Stimulated activated naive CD8-positive, alpha-beta T cell treated with anti-CD3 and anti-CD28 coated beads, Interleukin-15, amount 100 ng/mL, for 72 hours (primary cell): Measurements from ENCODE around the gene GABRR3.

Source experiments
- ATAC-seq: fragments of 150-1000 bp; cut with Tn5 transposase; 2 replicates; pipeline ENCODE4 v1.10.0; 2021; ENCODE audit warnings: mild to moderate bottlenecking, moderate library complexity
- DNase-seq, 2 donors: peaks; one replicate each; pipeline ENCODE4 v3.0.0; 2021 to 2022
- H3K27ac Mint-ChIP-seq, 2 donors: one replicate each; pipeline ENCODE4 v1.8.0; 2022; ENCODE audit warnings: mild to moderate bottlenecking in 2 of 2, mixed read lengths in 2 of 2, moderate library complexity in 2 of 2
- H3K27me3 Mint-ChIP-seq: one replicate; pipeline ENCODE4 v1.8.0; 2022; ENCODE audit warnings: mixed read lengths
- H3K4me1 Mint-ChIP-seq: one replicate; pipeline ENCODE4 v1.8.0; 2022; ENCODE audit warnings: mild to moderate bottlenecking, mixed read lengths
- H3K4me3 Mint-ChIP-seq, 2 donors: one replicate each; pipeline ENCODE4 v1.8.0; 2022; ENCODE audit warnings: mild to moderate bottlenecking in 2 of 2, mixed read lengths in 2 of 2, moderate library complexity in 1 of 2
- H3K9me3 Mint-ChIP-seq, 2 donors: one replicate each; pipeline ENCODE4 v1.8.0; 2022; ENCODE audit warnings: mixed read lengths in 2 of 2

Gene GABRR3

GRCh38 chr3:98008855-98009254 is 26.3 kb downstream of the GABRR3 start:
- Mint-ChIP-seq H3K4me3 (no peak overlapping the region), H3K4me1 (peaks cover 6% of the 10 kb centered on the region), H3K27ac (no peak overlapping the region), H3K9me3 (no peaks in the 10 kb centered on the region), H3K27me3 (peaks cover 37% of the 10 kb centered on the region)
- DNase-seq (no peak), ATAC-seq (no peak)

- Mint-ChIP-seq H3K9me3 (no peaks in the 10 kb centered on the region), H3K27ac (no peak overlapping the region), H3K4me1 (peaks cover 13% of the 10 kb centered on the region), H3K4me3 (no peak overlapping the region), H3K27me3 (peaks cover 27% of the 10 kb centered on the region)
- no peak for ATAC-seq
- DNase-seq, result no peak
Measured at GRCh38 chr3:98005438-98005837, 29.7 kb downstream of the GABRR3 start.

GRCh38 chr3:98004721-98005120 is 30.4 kb downstream of the GABRR3 start:
- peaks cover 27% of the 10 kb centered on the region for H3K27me3 Mint-ChIP-seq
- H3K9me3 Mint-ChIP-seq, result no peaks in the 10 kb centered on the region
- DNase-seq, result no peak
- H3K4me3 Mint-ChIP-seq, result no peak overlapping the region
- peaks cover 13% of the 10 kb centered on the region for H3K4me1 Mint-ChIP-seq
- no peak for ATAC-seq
- no peak overlapping the region for H3K27ac Mint-ChIP-seq

- peak overlapping the region in 1 of 2 donors; percentile 30 for H3K27ac Mint-ChIP-seq
- H3K27me3 Mint-ChIP-seq, result peaks cover 27% of the 10 kb centered on the region
- no peaks in the 10 kb centered on the region for H3K9me3 Mint-ChIP-seq
- ATAC-seq (no peak), DNase-seq (no peak)
- peaks cover 8% of the 10 kb centered on the region for H3K4me1 Mint-ChIP-seq
- H3K4me3 Mint-ChIP-seq, result no peak overlapping the region
Measured at GRCh38 chr3:98003306-98003969, 31.7 kb downstream of the GABRR3 start.

GRCh38 chr3:98002717-98003116 is 32.4 kb downstream of the GABRR3 start:
- no peak for ATAC-seq

GRCh38 chr3:97999994-98000393 is 35.1 kb downstream of the GABRR3 start:
- Mint-ChIP-seq H3K27ac (no peak overlapping the region), H3K27me3 (peaks cover 10% of the 10 kb centered on the region), H3K9me3 (no peaks in the 10 kb centered on the region), H3K4me1 (peaks cover 8% of the 10 kb centered on the region), H3K4me3 (no peak overlapping the region)
- DNase-seq (no peak), ATAC-seq (no peak)

More at GRCh38 chr3:98002717-98003116, 32.4 kb downstream of the GABRR3 start:
- peaks cover 26% of the 10 kb centered on the region for H3K27me3 Mint-ChIP-seq
- no peak for DNase-seq
- no peaks in the 10 kb centered on the region for H3K9me3 Mint-ChIP-seq
- no peak overlapping the region for H3K4me3 Mint-ChIP-seq
- H3K27ac Mint-ChIP-seq, result no peak overlapping the region
- H3K4me1 Mint-ChIP-seq, result peaks cover 8% of the 10 kb centered on the region

GRCh38 chr3:97999103-97999502 is 36.0 kb downstream of the GABRR3 start:
- Mint-ChIP-seq H3K27ac (no peak overlapping the region), H3K4me1 (peaks cover 8% of the 10 kb centered on the region)
- no peak for ATAC-seq

GRCh38 chr3:97996988-97997387 is 38.1 kb downstream of the GABRR3 start:
- no peak overlapping the region for H3K27ac Mint-ChIP-seq
- peaks cover 32% of the 10 kb centered on the region for H3K27me3 Mint-ChIP-seq
- no peak overlapping the region for H3K4me3 Mint-ChIP-seq
- H3K9me3 Mint-ChIP-seq, result no peaks in the 10 kb centered on the region
- DNase-seq, result no peak
- no peak for ATAC-seq
- H3K4me1 Mint-ChIP-seq, result no peaks in the 10 kb centered on the region

More at GRCh38 chr3:97999103-97999502, 36.0 kb downstream of the GABRR3 start:
- Mint-ChIP-seq H3K27me3 (peaks cover 13% of the 10 kb centered on the region), H3K4me3 (no peak overlapping the region), H3K9me3 (no peaks in the 10 kb centered on the region)
- no peak for DNase-seq

GRCh38 chr3:97994328-97994945 is 40.7 kb downstream of the GABRR3 start:
- no peak overlapping the region for H3K27ac Mint-ChIP-seq
- ATAC-seq (no peak), DNase-seq (no peak)
- peaks cover 23% of the 10 kb centered on the region for H3K27me3 Mint-ChIP-seq
- H3K9me3 Mint-ChIP-seq, result no peaks in the 10 kb centered on the region
- no peak overlapping the region for H3K4me3 Mint-ChIP-seq
- H3K4me1 Mint-ChIP-seq, result peaks cover 24% of the 10 kb centered on the region

- Mint-ChIP-seq H3K27me3 (peaks cover 23% of the 10 kb centered on the region), H3K9me3 (peaks cover 6% of the 10 kb centered on the region in 2 donors), H3K4me1 (peaks cover 25% of the 10 kb centered on the region), H3K4me3 (no peak overlapping the region), H3K27ac (no peak overlapping the region)
- ATAC-seq (no peak), DNase-seq (no peak)
Measured at GRCh38 chr3:97993526-97993925, 41.6 kb downstream of the GABRR3 start.

- peaks cover 10 to 12% of the 10 kb centered on the region in 2 donors for H3K9me3 Mint-ChIP-seq
- H3K27ac Mint-ChIP-seq, result no peak overlapping the region
- ATAC-seq (no peak), DNase-seq (no peak)
- H3K4me1 Mint-ChIP-seq, result peaks cover 25% of the 10 kb centered on the region
- peaks cover 23% of the 10 kb centered on the region for H3K27me3 Mint-ChIP-seq
- no peak overlapping the region for H3K4me3 Mint-ChIP-seq
Measured at GRCh38 chr3:97992547-97993173, 42.5 kb downstream of the GABRR3 start.

- ATAC-seq, result no peak
- Mint-ChIP-seq H3K27me3 (peaks cover 23% of the 10 kb centered on the region), H3K9me3 (peaks cover 10 to 12% of the 10 kb centered on the region in 2 donors), H3K4me3 (peak overlapping the region; percentile 57 to 62), H3K4me1 (peaks cover 25% of the 10 kb centered on the region), H3K27ac (peak overlapping the region; percentile 38 to 57)
- DNase-seq, result no peak
Measured at GRCh38 chr3:97991293-97991682, 43.8 kb downstream of the GABRR3 start.

- H3K27ac Mint-ChIP-seq, result peak overlapping the region in 1 of 2 donors; percentile 38
- peak in 1 of 2 donors; percentile 16 for DNase-seq
- H3K9me3 Mint-ChIP-seq, result peaks cover 10 to 12% of the 10 kb centered on the region in 2 donors
- H3K4me3 Mint-ChIP-seq, result peak overlapping the region; percentile 57 to 62
- ATAC-seq, result no peak
- H3K4me1 Mint-ChIP-seq, result peaks cover 25% of the 10 kb centered on the region
- H3K27me3 Mint-ChIP-seq, result peaks cover 23% of the 10 kb centered on the region
Measured at GRCh38 chr3:97990624-97991292, 44.4 kb downstream of the GABRR3 start.

- H3K4me3 Mint-ChIP-seq, result no peak overlapping the region
- DNase-seq (peak in 1 of 2 donors; percentile 13), ATAC-seq (peak; percentile 79)
- H3K4me1 Mint-ChIP-seq, result peaks cover 25% of the 10 kb centered on the region
- H3K9me3 Mint-ChIP-seq, result peaks cover 10 to 12% of the 10 kb centered on the region in 2 donors
- peaks cover 18% of the 10 kb centered on the region for H3K27me3 Mint-ChIP-seq
- H3K27ac Mint-ChIP-seq, result peak overlapping the region in 1 of 2 donors; percentile 83
Measured at GRCh38 chr3:97988784-97989568, 46.1 kb downstream of the GABRR3 start.

- H3K4me1 Mint-ChIP-seq, result peaks cover 35% of the 10 kb centered on the region
- peaks cover 1% of the 10 kb centered on the region for H3K27me3 Mint-ChIP-seq
- no peak for ATAC-seq
Measured at GRCh38 chr3:97987306-97987705, 47.8 kb downstream of the GABRR3 start.

More at GRCh38 chr3:97987306-97987705, 47.8 kb downstream of the GABRR3 start:
- Mint-ChIP-seq H3K9me3 (peaks cover 10 to 12% of the 10 kb centered on the region in 2 donors), H3K4me3 (no peak overlapping the region), H3K27ac (no peak overlapping the region)
- no peak for DNase-seq
